GM12872 (cell line): ENCODE data around the gene SPTBN1.

Experiments
- TF ChIP-seq, protein P1 (sequence below): IDR thresholded peaks from 3 replicates; pipeline ENCODE4 v1.5.1; 2011; ENCODE audit warnings: low read depth, mild to moderate bottlenecking, low read length, moderate library complexity; ENCODE audit not compliant: insufficient read depth

Gene SPTBN1

DNA sequence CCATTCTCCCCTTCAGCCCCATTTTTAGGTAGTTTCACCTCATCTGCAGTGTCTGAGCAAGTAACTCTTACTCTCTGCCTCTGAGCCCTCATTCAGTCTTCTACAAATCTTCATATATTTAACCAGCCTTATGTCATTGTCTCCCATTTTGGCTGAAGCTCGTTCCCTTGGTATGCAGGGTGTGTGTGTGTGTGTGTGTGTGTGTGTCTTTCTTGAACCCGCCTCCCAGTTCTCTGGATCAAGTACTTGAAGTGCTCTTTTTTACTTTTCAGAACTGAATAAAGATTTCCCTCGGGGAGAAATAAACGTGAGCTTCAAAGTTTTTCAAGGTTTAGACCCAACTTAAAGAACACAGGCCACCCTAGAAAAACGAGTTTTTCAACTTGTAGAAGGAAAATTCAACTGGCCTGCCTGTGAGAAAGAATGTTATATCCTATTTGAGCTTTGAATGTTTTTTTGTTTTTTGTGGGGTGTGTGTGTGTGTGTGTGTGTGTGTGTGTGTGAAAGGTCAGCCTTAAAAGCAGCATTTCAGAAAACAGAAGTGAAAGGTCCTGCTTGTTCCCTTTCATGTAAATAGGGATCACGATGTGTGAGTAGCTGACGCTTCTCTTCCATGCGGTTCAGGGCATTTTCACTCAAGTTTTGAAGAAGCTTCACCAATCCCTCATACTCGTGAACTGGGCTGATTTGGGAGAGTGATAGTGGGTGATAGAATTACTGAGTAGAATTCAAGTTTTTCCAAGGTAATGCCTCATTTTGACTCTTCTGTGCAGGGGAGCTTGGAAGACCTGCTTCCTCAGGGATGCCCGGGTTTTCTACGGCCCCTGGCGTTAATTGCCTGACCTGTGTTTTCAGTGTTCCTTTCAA is 216.7 kb downstream of the SPTBN1 start:
- TF ChIP-seq, protein P1, sequence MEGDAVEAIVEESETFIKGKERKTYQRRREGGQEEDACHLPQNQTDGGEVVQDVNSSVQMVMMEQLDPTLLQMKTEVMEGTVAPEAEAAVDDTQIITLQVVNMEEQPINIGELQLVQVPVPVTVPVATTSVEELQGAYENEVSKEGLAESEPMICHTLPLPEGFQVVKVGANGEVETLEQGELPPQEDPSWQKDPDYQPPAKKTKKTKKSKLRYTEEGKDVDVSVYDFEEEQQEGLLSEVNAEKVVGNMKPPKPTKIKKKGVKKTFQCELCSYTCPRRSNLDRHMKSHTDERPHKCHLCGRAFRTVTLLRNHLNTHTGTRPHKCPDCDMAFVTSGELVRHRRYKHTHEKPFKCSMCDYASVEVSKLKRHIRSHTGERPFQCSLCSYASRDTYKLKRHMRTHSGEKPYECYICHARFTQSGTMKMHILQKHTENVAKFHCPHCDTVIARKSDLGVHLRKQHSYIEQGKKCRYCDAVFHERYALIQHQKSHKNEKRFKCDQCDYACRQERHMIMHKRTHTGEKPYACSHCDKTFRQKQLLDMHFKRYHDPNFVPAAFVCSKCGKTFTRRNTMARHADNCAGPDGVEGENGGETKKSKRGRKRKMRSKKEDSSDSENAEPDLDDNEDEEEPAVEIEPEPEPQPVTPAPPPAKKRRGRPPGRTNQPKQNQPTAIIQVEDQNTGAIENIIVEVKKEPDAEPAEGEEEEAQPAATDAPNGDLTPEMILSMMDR: no peak

DNA sequence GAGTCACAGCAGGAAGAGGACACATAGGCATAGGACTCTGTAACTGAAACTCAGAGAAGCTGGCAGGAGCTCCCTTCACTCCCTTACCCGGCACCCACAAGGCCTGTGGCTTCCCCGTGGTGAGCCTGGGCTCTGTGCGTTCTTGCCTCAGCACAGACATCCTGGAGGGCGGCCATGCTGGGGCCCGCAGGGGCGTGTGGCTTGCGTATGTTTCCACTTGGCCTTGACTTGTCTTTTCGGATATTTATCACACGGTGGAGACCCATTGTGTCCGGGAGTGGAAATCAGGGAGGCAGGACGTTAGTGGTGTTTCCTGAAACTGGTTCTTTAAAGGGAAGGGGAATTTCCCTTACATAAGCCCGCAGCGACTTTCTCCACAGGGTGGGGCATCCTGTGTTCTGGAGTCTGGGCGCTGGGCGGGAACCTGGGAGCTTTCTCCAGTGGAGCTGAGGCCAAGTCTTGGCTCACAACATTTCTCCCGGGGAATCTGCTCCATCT is 217.4 kb downstream of the SPTBN1 start:
- TF ChIP-seq, protein P1: no peak

DNA sequence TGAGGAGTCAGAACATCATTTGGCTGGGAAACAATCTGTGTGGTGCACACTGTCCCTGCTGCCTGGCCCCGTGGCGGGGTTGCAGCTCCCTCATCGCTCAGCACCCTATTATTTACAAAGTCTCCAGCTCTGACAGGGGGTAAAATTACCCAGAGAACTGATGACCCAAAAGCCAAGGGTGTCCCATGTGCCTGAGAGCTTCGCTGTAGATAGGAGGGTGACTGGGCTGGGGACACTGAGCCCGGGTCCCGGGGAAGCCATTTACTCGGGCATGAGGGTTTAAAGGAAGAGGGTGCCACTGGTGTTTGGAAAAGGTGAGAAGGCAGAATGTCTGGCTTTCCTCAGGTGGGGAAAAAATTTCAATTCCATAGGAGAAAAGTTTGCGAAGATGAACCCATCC is 219.2 kb downstream of the SPTBN1 start:
- TF ChIP-seq, protein P1: no peak

- TF ChIP-seq, protein P1: no peak
Observed at GRCh38 chr2:54675738-54676137, 219.6 kb downstream of the SPTBN1 start.

- TF ChIP-seq, protein P1: no peak
Observed at GRCh38 chr2:54676656-54677055, 220.5 kb downstream of the SPTBN1 start.

DNA sequence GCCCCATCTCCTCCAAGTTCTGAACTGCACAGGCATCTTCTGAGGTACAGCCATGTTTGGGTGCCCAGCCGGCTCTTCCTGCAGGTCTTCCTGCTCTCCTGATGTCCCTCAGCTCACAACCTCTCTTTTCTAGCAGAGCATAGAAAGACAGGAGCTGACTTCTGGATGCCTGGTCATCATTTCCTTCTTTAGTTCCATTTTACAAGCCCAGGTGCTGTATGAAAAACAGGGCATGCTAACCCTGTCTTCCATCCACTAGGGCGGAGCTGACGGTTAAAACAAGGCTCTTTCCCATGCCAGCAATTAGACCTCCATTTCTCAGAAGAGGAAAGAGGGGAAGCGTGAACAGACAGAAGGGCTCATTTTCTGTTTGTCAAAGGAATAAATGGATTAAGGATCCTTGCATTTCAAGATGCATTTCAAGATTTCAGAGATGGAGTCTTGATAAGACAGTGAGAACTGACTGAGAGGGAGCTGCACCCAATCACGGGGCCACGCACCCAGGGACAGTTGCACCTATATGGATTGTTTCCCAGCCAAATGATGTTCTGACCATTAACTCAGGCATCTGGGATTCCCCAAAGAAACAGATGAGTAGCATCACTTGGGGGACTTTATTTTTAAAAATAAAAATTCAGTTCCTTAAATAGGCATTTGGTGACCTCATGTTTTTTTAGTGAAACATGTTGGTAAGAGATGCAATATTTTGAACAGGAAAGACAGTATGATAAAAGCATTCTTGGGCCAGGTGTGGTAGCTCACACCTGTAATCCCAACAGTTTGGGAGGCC is 221.5 kb downstream of the SPTBN1 start:
- TF ChIP-seq, protein P1: no peak

- TF ChIP-seq, protein P1: no peak
Observed at GRCh38 chr2:54678719-54679118, 222.6 kb downstream of the SPTBN1 start.
